DND-41 (cell line): ENCODE measurements around the gene CNTN6.

Experiments used
- EZH2 ChIP-seq: IDR thresholded peaks from 3 replicates; pipeline ENCODE4 v1.6.1; 2012; ENCODE audit warnings: borderline replicate concordance, low read depth, mild to moderate bottlenecking, moderate library complexity, low read length, inconsistent platforms; ENCODE audit not compliant: severe bottlenecking
- TF ChIP-seq, protein P1 (sequence below): IDR thresholded peaks from 2 replicates; pipeline ENCODE4 v1.5.1; 2012; ENCODE audit warnings: borderline replicate concordance, low read length, moderate library complexity, mild to moderate bottlenecking; ENCODE audit not compliant: poor library complexity, severe bottlenecking; ENCODE audit errors: extremely low read depth

DNA sequence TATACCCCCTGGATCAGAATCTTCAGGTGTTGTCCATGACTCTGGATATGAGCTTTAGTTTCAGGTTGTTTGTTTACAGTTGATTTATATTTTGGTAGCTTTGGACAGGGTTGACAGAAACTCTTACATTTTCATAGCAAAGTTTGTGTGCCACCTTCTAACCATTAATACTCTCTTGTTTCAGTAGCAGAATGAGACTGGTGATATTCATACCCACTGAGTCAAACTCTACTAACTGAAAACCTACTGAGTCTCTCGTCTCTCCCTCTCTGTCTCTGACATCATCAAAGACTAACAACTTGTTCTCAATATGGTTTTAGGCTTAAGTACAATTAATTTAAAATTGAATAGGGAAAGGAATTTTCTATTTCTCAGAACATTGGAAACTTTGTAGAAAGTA, 282.3 kb downstream of the CNTN6 start:
- TF ChIP-seq, protein P1, sequence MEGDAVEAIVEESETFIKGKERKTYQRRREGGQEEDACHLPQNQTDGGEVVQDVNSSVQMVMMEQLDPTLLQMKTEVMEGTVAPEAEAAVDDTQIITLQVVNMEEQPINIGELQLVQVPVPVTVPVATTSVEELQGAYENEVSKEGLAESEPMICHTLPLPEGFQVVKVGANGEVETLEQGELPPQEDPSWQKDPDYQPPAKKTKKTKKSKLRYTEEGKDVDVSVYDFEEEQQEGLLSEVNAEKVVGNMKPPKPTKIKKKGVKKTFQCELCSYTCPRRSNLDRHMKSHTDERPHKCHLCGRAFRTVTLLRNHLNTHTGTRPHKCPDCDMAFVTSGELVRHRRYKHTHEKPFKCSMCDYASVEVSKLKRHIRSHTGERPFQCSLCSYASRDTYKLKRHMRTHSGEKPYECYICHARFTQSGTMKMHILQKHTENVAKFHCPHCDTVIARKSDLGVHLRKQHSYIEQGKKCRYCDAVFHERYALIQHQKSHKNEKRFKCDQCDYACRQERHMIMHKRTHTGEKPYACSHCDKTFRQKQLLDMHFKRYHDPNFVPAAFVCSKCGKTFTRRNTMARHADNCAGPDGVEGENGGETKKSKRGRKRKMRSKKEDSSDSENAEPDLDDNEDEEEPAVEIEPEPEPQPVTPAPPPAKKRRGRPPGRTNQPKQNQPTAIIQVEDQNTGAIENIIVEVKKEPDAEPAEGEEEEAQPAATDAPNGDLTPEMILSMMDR: no peak
- TF ChIP-seq EZH2: no peak
